Measurements from ENCODE around the gene TEX2. TPM values are rescaled to one million over a fixed set of nuclear protein-coding genes. Genes with fewer than 3 reads are reported as not detected.

Gene TEX2
- total RNA-seq, 1 experiment from 2014 or later: 27.9 TPM

- Histone ChIP-seq H2AFZ (no peak overlapping the region), H3K79me2 (ENCODE audit: low read depth) (peaks cover 9% of the 10 kb centered on the region)
Observed at GRCh38 chr17:64216000-64216337, 47.1 kb downstream of the TEX2 start.

GRCh38 chr17:64214950-64215349 is 48.1 kb downstream of the TEX2 start:
- Histone ChIP-seq H3K9me2 (ENCODE audit: insufficient read depth) (no peaks in the 10 kb centered on the region), H3K9me3 (ENCODE audit: insufficient read depth, low read depth) (no peaks in the 10 kb centered on the region), H2AFZ (no peak overlapping the region), H3K36me3 (ENCODE audit: low read depth) (peaks cover 13% of the 10 kb centered on the region; the same call in 1 of the 2 replicates), H3K4me2 (no peak overlapping the region), H3F3A (ENCODE audit: insufficient read depth, low read depth) (no peaks in the 10 kb centered on the region; the same call in 1 of the 2 replicates), H3K79me2 (ENCODE audit: low read depth) (peaks cover 9% of the 10 kb centered on the region), H3K4me3 (no peak overlapping the region), H3K27me3 (ENCODE audit: insufficient read depth, low read depth) (no peaks in the 10 kb centered on the region), H3K4me1 (replicated peaks; ENCODE audit: insufficient read depth) (peaks cover 4% of the 10 kb centered on the region), H3K27ac (no peak overlapping the region), H4K20me1 (ENCODE audit: insufficient read depth) (no peaks in the 10 kb centered on the region)
- intact Hi-C loops (cut with micrococcal nuclease; ENCODE audit: unreplicated experiment): no loop called here
- no peak for DNase-seq
- TF ChIP-seq CTCF (conservative IDR thresholded peaks at IDR 0.05) (no peak), EZH2 (IDR thresholded peaks at IDR 0.05; ENCODE audit: low read depth) (no peak)
- POLR2A ChIA-PET (ENCODE audit: unreplicated experiment): no interaction called here
- no TSS peak for BruUV-seq (replicated peaks)
- CTCF ChIA-PET: no interaction called here

More at GRCh38 chr17:64216000-64216337, 47.1 kb downstream of the TEX2 start:
- TF ChIP-seq CTCF (conservative IDR thresholded peaks at IDR 0.05) (no peak), EZH2 (IDR thresholded peaks at IDR 0.05; ENCODE audit: low read depth) (no peak)
- POLR2A ChIA-PET (ENCODE audit: unreplicated experiment): interaction anchor here (0.6 to 0.7 kb wide), 3 partner anchors 16 to 83 kb away, joined by 5 to 22 read pairs (median 5); no protein-coding TSS in a partner anchor
- intact Hi-C loops (cut with micrococcal nuclease; ENCODE audit: unreplicated experiment): no loop called here
- no peak overlapping the region for H3K4me2 ChIP-seq
- H3K4me1 ChIP-seq (replicated peaks; ENCODE audit: insufficient read depth): peaks cover 14% of the 10 kb centered on the region
- H3K36me3 ChIP-seq (ENCODE audit: low read depth): peaks cover 13% of the 10 kb centered on the region; the same call in 1 of the 2 replicates
- no peak overlapping the region for H3K4me3 ChIP-seq
- H4K20me1 ChIP-seq (ENCODE audit: insufficient read depth): no peaks in the 10 kb centered on the region
- peaks cover 4% of the 10 kb centered on the region for H3F3A ChIP-seq (ENCODE audit: insufficient read depth, low read depth)
- H3K27me3 ChIP-seq (ENCODE audit: insufficient read depth, low read depth): no peaks in the 10 kb centered on the region
- no TSS peak for BruUV-seq (replicated peaks)
- CTCF ChIA-PET: no interaction called here
- DNase-seq: no peak
- no peak overlapping the region for H3K27ac ChIP-seq
- no peaks in the 10 kb centered on the region for H3K9me3 ChIP-seq (ENCODE audit: insufficient read depth, low read depth)
- H3K9me2 ChIP-seq (ENCODE audit: insufficient read depth): no peaks in the 10 kb centered on the region

GRCh38 chr17:64213995-64214811 is 48.9 kb downstream of the TEX2 start:
- Histone ChIP-seq H3K4me1 (replicated peaks; ENCODE audit: insufficient read depth) (no peaks in the 10 kb centered on the region), H3K36me3 (ENCODE audit: low read depth) (peaks cover 13% of the 10 kb centered on the region; the same call in 1 of the 2 replicates), H3K9me3 (ENCODE audit: insufficient read depth, low read depth) (no peaks in the 10 kb centered on the region), H3K79me2 (ENCODE audit: low read depth) (peaks cover 9% of the 10 kb centered on the region), H2AFZ (no peak overlapping the region), H3K4me3 (no peak overlapping the region), H3K27me3 (ENCODE audit: insufficient read depth, low read depth) (no peaks in the 10 kb centered on the region), H3K27ac (no peak overlapping the region), H3K4me2 (no peak overlapping the region), H3F3A (ENCODE audit: insufficient read depth, low read depth) (no peaks in the 10 kb centered on the region; the same call in 1 of the 2 replicates), H3K9me2 (ENCODE audit: insufficient read depth) (no peaks in the 10 kb centered on the region), H4K20me1 (ENCODE audit: insufficient read depth) (no peaks in the 10 kb centered on the region)
- POLR2A ChIA-PET (ENCODE audit: unreplicated experiment): no interaction called here
- intact Hi-C loops (cut with micrococcal nuclease; ENCODE audit: unreplicated experiment): no loop called here
- TF ChIP-seq CTCF (conservative IDR thresholded peaks at IDR 0.05) (no peak), EZH2 (IDR thresholded peaks at IDR 0.05; ENCODE audit: low read depth) (no peak)
- CTCF ChIA-PET: no interaction called here
- no peak for DNase-seq
- no TSS peak for BruUV-seq (replicated peaks)

All from PC-9 (cell line).